Erythroblast (primary cell): ENCODE results near the gene DEPP1.
"Not testable (repeated sequence)": the region's sequence is repeated elsewhere in the genome, so short reads cannot be mapped to it uniquely, and the experiment has no call there.

Experiments used
- DNase-seq, 2 experiments: peaks; one replicate each; lab custom pipeline; 2025; lab: John Stamatoyannopoulos, UW
- GATA1 ChIP-seq: IDR thresholded peaks from 2 replicates; pipeline ENCODE4 v1.6.1; 2011; ENCODE audit warnings: low read depth, mild to moderate bottlenecking, control low read depth, low read length, moderate library complexity
- POLR2A ChIP-seq: IDR thresholded peaks from 2 replicates; pipeline ENCODE4 v1.6.1; 2011; ENCODE audit warnings: mild to moderate bottlenecking, low read length

Gene DEPP1, protein sequence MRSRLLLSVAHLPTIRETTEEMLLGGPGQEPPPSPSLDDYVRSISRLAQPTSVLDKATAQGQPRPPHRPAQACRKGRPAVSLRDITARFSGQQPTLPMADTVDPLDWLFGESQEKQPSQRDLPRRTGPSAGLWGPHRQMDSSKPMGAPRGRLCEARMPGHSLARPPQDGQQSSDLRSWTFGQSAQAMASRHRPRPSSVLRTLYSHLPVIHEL

DNA sequence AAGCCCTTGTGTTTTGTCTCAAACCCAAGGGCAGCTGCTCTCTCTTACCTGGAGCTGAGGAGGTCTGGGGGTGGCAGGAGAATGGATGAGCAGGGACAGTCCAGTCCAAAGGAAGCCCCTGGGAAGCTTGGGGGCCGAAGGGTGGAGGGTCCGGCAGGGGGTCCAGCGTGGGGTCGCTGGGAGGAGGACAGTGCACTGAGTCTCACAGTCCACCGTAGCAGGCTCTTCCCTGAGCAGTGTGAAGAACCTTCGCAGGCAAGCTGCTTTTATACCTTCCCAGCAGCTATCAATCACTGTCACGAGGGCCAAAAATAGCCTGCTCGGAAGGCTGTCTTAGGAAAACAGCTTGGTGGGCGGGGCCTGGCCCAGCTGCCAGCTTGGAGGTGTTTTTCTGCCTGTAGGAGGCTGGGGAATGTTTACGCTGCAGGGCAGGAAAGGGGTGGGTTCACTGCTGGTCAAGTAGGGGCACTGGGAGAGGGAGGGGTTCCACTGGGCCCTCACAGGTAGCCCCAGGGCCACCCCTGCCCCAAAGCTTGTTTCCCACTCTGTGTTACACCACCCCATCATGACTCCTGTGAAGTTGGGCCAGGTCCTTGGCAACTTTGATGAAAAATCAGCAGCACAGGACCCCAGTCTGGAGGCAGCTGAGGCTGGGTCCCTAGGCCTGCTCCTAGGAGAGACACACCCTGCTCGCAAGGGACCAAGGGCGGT is at the start of gene DEPP1:
Gene DEPP1, minus strand, starts transcription at position 240 of the 711 bp plus-strand sequence. CDS start 779 bp downstream, outside the sequence.
- TF ChIP-seq GATA1 (no peak), POLR2A (no peak)
- peak; percentile 37 to 39 for DNase-seq

DNA sequence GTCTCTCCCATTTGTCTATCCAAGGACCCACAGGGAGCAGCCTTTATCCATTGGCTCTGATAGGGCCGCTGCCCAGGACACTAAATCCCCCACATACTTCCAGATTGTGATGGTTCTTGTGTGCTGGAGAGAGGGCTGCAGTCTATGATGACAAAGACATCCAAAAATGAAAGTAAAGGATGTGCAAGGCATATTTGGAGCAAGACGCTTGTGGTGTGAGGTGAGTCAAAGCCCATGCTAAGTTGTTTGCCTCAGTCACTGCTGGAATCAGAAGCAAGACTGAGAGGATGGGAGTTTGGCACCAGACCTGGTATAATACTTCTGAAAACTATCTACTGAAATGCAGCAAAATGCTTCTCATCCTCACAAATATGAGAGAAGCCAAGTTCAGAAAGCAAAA is 44.8 kb upstream of the DEPP1 start:
- DNase-seq, result no peak
- TF ChIP-seq GATA1 (no peak), POLR2A (no peak)

DNA sequence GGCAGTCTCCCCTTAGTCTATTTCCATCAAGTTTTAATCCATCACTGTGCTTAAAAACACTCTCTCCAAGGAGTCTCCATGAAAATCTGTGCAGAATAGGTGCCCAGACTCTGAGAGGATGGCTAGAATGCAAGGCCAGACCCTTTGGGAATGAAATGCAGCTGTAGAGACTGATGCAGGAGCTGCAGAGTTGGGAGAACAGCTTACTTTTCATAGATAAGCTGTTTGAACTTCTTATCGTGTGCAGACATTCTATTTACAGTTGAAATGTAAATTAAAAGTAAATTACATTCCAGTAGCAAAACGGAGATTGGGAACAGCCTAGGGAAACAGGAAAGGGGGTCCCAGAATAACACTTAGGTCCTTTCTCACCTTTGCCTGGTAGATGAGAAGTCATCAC is 37.0 kb upstream of the DEPP1 start:
- no peak for TF ChIP-seq POLR2A
- no peak for TF ChIP-seq GATA1
- DNase-seq, result no peak

DNA sequence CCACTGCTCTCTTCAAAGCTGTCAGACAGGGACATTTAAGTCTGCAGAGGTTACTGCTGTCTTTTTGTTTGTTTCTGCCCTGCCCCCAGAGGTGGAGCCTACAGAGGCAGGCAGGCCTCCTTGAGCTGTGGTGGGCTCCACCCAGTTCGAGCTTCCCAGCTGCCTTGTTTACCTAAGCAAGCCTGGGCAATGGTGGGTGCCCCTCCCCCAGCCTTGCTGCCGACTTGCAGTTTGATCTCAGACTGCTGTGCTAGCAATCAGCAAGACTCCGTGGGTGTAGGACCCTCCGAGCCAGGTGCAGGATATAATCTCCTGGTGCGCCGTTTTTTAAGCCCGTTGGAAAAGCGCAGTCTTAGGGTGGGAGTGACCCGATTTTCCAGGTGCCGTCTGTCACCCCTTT is 35.9 kb upstream of the DEPP1 start:
- not testable (repeated sequence) for DNase-seq

DNA sequence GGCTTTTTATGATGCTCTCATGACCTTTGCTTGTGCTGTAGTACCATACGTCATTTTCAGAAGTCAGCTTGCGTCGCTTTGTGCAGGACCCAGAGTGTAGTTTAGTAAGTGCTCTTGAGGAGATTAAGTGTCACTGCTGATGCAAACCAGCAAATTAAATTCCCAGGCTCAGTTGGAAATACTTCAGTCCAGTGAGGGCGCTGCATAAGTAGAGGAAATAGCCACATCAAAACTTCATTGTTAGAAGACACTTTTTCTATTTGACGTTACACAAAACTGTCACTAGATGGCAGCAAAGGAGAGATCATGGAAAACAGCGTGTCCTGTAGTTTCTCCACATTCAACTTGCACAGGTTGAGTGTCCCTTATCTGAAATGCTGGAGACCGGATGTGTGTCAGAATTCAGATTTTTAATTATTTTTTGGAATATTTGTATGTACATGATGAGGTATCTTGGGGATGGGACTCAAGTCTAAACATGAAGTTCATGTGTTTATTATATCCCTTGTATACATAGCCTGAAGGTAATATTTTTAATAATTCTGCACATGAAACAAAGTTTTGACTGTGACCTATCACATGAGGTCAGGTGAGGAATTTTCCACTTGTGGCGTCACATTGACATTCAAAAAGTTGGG is 30.0 kb upstream of the DEPP1 start:
- TF ChIP-seq GATA1 (no peak), POLR2A (no peak)
- DNase-seq, result peak; percentile 85

DNA sequence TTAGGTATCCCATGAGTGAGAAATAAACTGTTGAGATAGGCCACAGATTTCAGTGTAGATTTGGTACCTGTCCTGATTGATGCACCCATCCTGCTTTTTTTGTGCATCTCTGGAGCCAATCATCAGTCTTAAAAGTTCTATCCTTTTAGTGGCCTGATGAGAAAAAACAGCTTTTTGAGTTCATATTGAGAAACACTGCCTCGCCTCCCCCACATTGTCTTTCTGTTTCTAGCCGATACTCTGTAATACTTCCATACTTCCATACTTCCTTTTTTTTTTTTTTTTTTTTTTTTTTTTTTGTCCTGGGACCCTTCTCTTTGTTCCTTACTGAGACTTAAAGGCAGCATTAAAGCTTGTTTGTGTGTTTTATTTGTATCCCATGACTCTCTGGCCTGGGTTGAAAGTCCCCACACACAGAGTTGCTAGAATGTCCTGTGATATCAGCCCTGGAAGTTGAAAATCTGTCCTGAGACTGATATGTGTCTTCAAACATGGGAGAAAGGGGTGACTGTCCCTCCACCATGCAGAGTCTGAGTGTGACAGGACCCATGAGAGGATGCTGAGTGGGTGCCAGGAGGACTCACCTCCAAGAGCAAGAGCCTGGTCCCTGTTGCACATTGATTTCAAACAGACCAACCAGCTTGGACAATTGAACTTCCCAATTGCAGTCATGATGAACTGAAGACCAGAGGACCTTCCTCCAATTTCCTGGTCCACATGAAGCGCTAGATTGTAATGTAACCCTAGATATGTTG is 27.8 kb upstream of the DEPP1 start:
- TF ChIP-seq GATA1 (no peak), POLR2A (no peak)
- no peak for DNase-seq

DNA sequence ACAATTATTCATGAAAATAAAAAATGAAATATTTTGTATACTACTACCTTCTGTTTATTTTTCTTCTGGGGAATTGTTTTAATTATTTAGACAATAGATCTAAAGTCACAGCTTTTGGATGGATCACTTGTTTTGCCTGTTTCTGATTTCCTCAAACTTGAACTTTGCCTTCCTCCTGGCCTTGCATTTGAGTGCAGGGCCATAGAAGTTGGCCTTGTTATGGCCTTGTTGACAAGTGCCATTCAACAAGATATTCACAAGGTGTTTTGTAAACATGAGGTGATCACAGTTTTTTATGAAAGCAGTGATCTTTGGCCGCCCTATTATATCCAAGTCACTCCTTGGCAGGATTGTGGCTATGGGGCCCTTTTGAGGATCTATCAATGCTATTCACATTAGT is 26.7 kb upstream of the DEPP1 start:
- no peak for DNase-seq
- no peak for TF ChIP-seq GATA1
- TF ChIP-seq POLR2A, result no peak

DNA sequence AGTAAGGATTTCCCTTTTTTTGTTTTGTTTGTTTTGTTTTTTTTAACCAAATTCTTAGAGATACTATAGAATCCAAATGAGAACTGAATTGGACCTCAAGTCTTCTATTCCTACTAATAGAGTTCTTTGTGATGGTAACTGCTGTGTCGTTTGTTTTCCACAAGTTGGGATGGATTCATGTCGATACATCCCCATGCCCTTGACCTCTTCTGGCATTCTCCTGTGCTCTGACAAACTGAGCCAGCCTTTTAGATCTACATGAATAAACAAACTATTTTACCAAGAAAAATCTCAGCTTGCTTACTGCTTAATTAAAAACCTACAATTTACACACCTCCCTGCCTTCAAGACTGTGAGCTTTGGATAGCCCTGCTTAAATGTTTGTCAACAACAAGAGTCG is 26.1 kb upstream of the DEPP1 start:
- no peak for DNase-seq
- TF ChIP-seq POLR2A, result no peak

DNA sequence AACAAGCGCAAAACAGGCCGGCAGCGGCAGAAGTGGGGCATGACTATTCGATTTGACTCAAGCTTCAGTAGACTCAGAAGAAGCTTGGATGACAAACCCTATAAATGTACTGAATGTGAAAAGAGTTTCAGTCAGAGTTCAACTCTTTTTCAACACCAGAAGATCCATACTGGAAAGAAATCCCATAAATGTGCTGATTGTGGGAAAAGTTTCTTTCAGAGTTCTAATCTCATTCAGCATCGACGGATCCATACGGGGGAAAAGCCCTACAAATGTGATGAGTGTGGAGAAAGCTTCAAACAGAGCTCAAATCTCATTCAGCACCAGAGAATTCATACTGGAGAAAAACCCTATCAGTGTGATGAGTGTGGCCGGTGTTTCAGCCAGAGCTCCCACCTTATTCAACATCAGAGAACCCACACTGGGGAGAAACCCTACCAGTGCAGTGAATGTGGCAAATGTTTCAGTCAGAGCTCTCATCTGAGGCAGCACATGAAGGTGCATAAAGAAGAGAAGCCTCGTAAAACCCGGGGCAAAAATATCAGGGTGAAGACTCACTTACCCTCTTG is 24.9 kb upstream of the DEPP1 start:
- TF ChIP-seq GATA1 (no peak), POLR2A (no peak)
- DNase-seq, result no peak

DNA sequence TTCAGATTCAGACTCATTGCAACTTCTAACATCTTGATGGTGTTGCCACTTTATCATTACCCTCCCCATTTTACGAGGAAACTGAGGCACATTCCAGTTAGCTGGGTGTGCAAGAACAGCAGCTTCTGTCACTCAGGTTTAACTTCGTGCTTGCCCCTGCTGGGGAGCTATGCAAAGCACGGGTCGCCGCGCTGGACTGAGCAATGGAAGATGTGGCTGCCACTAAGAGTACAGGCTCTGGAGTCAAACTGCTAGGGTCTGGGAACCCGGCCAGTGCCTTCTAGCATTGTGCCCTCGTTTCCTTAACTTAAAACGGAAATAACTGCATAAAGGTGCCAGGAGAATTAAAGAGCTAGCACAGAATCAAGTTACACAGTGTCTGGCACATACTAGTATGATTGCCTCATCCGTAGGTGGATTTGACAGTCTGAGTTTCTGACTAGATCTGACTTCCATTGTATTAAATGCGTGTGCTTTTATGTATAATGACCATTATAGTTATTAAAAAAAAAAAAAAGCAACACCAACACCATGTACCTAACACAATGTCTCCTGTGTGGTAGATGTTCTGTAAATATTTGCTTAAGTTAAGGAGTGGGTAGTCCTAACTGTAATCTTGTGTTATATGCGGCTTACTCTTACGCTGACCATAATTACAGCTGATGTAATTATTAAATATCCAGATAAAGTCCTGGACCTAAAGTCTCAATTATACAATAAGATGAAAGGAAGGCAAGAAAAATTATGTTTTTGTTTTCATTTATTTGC is 23.0 kb upstream of the DEPP1 start:
- DNase-seq, result peak; percentile 77 to 80
- TF ChIP-seq POLR2A, result no peak

DNA sequence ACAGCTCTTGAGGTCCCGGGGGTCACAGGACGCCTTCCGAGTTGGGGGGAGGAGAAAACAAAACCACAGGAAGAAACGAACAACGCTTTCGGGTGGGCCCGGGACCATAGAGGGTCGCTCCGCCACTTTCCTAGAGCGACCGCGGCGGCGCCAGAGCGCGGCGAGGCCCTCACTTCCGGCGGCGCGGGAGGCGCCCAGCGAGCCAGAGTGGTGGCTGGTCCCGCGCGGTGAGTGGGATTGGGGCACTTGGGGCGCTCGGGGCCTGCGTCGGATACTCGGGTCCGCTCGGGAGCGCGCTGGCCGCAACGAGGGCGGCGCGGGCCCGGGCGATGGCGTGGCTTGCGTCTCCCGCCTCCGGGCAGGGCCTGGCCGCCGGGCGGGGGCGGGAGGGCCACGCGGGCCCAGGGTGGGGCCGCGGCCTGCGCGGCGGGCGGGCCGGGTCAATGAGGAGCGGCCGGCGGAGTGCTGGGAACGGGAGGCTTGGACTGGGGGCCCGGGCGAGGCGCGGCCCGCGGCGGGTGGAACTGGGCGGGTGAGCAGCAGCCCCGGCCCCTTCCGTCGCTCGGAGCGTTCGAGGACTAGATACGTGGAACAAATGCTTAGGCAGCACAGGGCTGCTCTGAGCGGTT is 22.3 kb upstream of the DEPP1 start, which contains the start of gene ZNF22:
Gene ZNF22, plus strand, starts transcription at position 172 of the 629 bp plus-strand sequence. CDS start 2,446 bp downstream, outside the sequence.
- TF ChIP-seq POLR2A, result peak; percentile 44
- no peak for TF ChIP-seq GATA1
- DNase-seq, result peak; percentile 84 to 88

DNA sequence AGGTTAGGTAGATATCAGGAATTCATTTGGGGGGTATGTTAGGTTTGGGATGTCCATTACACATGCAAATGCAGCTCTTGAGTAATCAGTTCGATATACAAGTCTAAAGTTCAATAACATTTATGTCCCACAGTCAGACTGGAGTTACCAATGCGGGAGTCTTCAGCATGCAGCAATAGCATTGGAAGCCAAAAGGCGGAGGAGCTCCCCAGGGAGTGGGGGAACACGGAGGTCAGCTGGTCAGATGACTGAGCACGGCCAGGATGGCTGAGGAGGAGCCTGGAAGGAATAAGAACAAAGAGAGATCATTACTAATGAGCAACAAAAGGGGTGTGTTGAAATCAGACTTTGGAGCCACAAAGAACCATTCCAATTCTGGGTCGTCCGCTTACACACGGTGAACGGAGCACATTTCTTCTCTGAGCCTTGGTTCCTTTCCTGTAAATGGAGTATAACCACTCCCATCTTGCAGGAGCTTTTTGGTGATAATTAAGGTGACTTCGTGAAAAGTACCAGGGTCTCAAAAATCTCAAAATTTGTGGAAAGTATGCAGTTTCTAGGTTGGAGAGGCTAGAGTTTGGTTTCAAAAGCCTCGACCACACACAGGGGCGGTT is 21.6 kb upstream of the DEPP1 start:
- no peak for DNase-seq
- TF ChIP-seq POLR2A (no peak), GATA1 (no peak)
